ENCODE data around the gene ARHGEF39.
"Not testable (repeated sequence)": the region's sequence is repeated elsewhere in the genome, so short reads cannot be mapped to it uniquely, and the experiment has no call there.

GRCh38 chr9:35645736-35646135, 19.3 kb downstream of the ARHGEF39 start:
- not testable (repeated sequence) for TF ChIP-seq CTCF (conservative IDR thresholded peaks at IDR 0.05 in 1 of 2, IDR thresholded peaks at IDR 0.05 in 1 of 2; ENCODE audit: extremely low read depth in 1 of 2, insufficient read depth in 1 of 2, low read depth in 1 of 2, low read length in 2 of 2); EZH2 (IDR thresholded peaks at IDR 0.05; ENCODE audit: borderline replicate concordance, low read length)

Measured in mammary epithelial cell (primary cell).